Endothelial cell of umbilical vein (primary cell): ENCODE data around the gene PRIM1. TPM values are rescaled to one million over a fixed set of nuclear protein-coding genes. Genes with fewer than 3 reads are reported as not detected.

Source experiments
- BruUV-seq: library from RNA; stranded (reverse); fragments of 400-500 nt; replicated peaks from 2 replicates; lab custom pipeline; 2021; lab: Mats Ljungman, UMichigan
- CTCF ChIA-PET: fragments of 300-600, 350-600 bp; sonication (Branson Sonifier 250); formaldehyde crosslinking; loops from one replicate; lab custom pipeline; 2021; ENCODE audit warnings: antibody characterized with exemption, inconsistent platforms; lab: Charles Lee
- POLR2A ChIA-PET: fragments of 300-600, 350-600 bp; sonication (Branson Sonifier 250); formaldehyde crosslinking; loops from one replicate; lab custom pipeline; 2021; ENCODE audit warnings: antibody characterized with exemption, inconsistent platforms; lab: Charles Lee
- DNase-seq: peaks from one replicate; pipeline ENCODE4 v3.0.0-alpha.2; 2011; ENCODE audit warnings: low read depth, low spot score
- FAIRE-seq: peaks from 2 replicates; lab custom pipeline; 2011; peaks lifted over from hg19 to GRCh38; lab: Jason Lieb, UNC
- H2AFZ ChIP-seq: 2 replicates; pipeline ENCODE4 v1.6.0; 2012; ENCODE audit warnings: low read depth, low read length, control low read depth, inconsistent platforms
- H3K27ac ChIP-seq: 2 replicates; pipeline ENCODE4 v1.5.1; 2011; ENCODE audit warnings: low read depth, mild to moderate bottlenecking, control low read depth, low read length, moderate library complexity; ENCODE audit not compliant: insufficient read depth
- H3K27me3 ChIP-seq, 2 experiments: 2 replicates each; pipeline versions ENCODE4 v1.6.0 to v1.6.1; 2011; ENCODE audit warnings: low read length in 2 of 2, mixed read lengths in 1 of 2; ENCODE audit not compliant: control insufficient read depth in 2 of 2, insufficient read depth in 2 of 2
- H3K36me3 ChIP-seq, 2 experiments: 2 replicates in 1 of 2; 3 replicates in 1 of 2; pipeline ENCODE4 v1.5.1; 2011; ENCODE audit warnings: low read length in 2 of 2, mild to moderate bottlenecking in 1 of 2, moderate library complexity in 1 of 2; ENCODE audit not compliant: control insufficient read depth in 2 of 2, insufficient read depth in 2 of 2; ENCODE audit errors: extremely low read depth in 1 of 2
- H3K4me1 ChIP-seq: 3 replicates; pipeline ENCODE4 v1.5.1; 2011; ENCODE audit warnings: mild to moderate bottlenecking, low read length; ENCODE audit not compliant: control insufficient read depth, insufficient read depth; ENCODE audit errors: extremely low read depth
- H3K4me2 ChIP-seq: 2 replicates; pipeline ENCODE4 v1.6.1; 2011; ENCODE audit warnings: low read length, control low read depth, mixed read lengths; ENCODE audit not compliant: insufficient read depth
- H3K4me3 ChIP-seq, 3 experiments: fragments of 200-600 bp in 1 of 3; sonication (generic), shearing (Covaris generic) in 1 of 3; replicated peaks in 1 of 3; 2 replicates each; pipeline ENCODE4 v1.5.1; 2011 to 2016; ENCODE audit warnings: control low read depth in 3 of 3, low read length in 3 of 3, mild to moderate bottlenecking in 2 of 3, inconsistent platforms in 1 of 3, low read depth in 1 of 3, moderate library complexity in 1 of 3; ENCODE audit not compliant: insufficient read depth in 1 of 3
- H3K79me2 ChIP-seq: 2 replicates; pipeline ENCODE4 v1.6.0; 2012; ENCODE audit warnings: low read length, inconsistent platforms; ENCODE audit not compliant: control insufficient read depth, insufficient read depth
- H3K9ac ChIP-seq: replicated peaks from 2 replicates; pipeline ENCODE3; 2011; ENCODE audit warnings: low read length, control low read depth; ENCODE audit not compliant: insufficient read depth; ENCODE audit errors: extremely low read depth
- H3K9me1 ChIP-seq: replicated peaks from 3 replicates; pipeline ENCODE4 v1.6.0; 2011; ENCODE audit warnings: mild to moderate bottlenecking, low read length; ENCODE audit not compliant: control insufficient read depth, insufficient read depth; ENCODE audit errors: extremely low read depth
- H3K9me3 ChIP-seq: replicated peaks from 2 replicates; pipeline ENCODE4 v1.5.1; 2012; ENCODE audit warnings: low read length, inconsistent platforms; ENCODE audit not compliant: control insufficient read depth, insufficient read depth
- H4K20me1 ChIP-seq: replicated peaks from 2 replicates; pipeline ENCODE3; 2011; ENCODE audit warnings: mild to moderate bottlenecking, low read length; ENCODE audit not compliant: control insufficient read depth, insufficient read depth; ENCODE audit errors: extremely low read depth
- CTCF ChIP-seq, 2 donors: IDR thresholded peaks; 1 replicate in 1 of 2; 2 replicates in 1 of 2; pipeline ENCODE4 v1.5.1; 2011; ENCODE audit warnings: low read length in 2 of 2, mild to moderate bottlenecking in 2 of 2, moderate library complexity in 2 of 2, control low read depth in 1 of 2, inconsistent platforms in 1 of 2, low read depth in 1 of 2; ENCODE audit not compliant: insufficient read depth in 1 of 2; ENCODE audit errors: extremely low read depth in 1 of 2
- EZH2 ChIP-seq: IDR thresholded peaks from 2 replicates; pipeline ENCODE4 v1.6.1; 2012; ENCODE audit warnings: borderline replicate concordance, low read depth, mild to moderate bottlenecking, moderate library complexity, low read length, inconsistent platforms; ENCODE audit not compliant: severe bottlenecking
- FOS ChIP-seq: IDR thresholded peaks from 2 replicates; pipeline ENCODE4 v1.6.1; 2011; ENCODE audit warnings: mild to moderate bottlenecking, low read length, moderate library complexity, borderline replicate concordance; ENCODE audit not compliant: insufficient read depth
- GATA2 ChIP-seq: IDR thresholded peaks from 2 replicates; pipeline ENCODE4 v1.7.0; 2011; ENCODE audit warnings: low read depth, mild to moderate bottlenecking, moderate library complexity, mixed read lengths, low read length; ENCODE audit not compliant: insufficient read length, insufficient read depth
- JUN ChIP-seq: IDR thresholded peaks from 2 replicates; pipeline ENCODE4 v1.6.1; 2011; ENCODE audit warnings: borderline replicate concordance, low read depth; ENCODE audit not compliant: insufficient read length, insufficient read depth
- MAX ChIP-seq: IDR thresholded peaks from 2 replicates; pipeline ENCODE4 v1.6.1; 2011; ENCODE audit not compliant: insufficient read depth, insufficient read length
- MYC ChIP-seq: IDR thresholded peaks from one replicate; pipeline ENCODE4 v1.6.1; 2011; ENCODE audit warnings: mild to moderate bottlenecking, low read depth, low read length
- POLR2A ChIP-seq: IDR thresholded peaks from 2 replicates; pipeline ENCODE4 v1.6.1; 2012; ENCODE audit warnings: low read depth, mild to moderate bottlenecking, control low read depth, low read length
- POLR2AphosphoS5 ChIP-seq: IDR thresholded peaks from 2 replicates; pipeline ENCODE4 v1.6.1; 2012; ENCODE audit warnings: low read depth, mild to moderate bottlenecking, control low read depth, low read length, moderate library complexity; ENCODE audit not compliant: insufficient read depth
- dilution Hi-C: fragments of 300-500 bp; cut with MboI; formaldehyde crosslinking; loops from one replicate; pipeline ENCODE4 v1.15.0; 2019; ENCODE audit warnings: low sequenced_read_pairs; ENCODE audit not compliant: extremely low pct_ligation_motif_present
- intact Hi-C: fragments of 100-400 bp; cut with micrococcal nuclease; formaldehyde crosslinking; loops from one replicate; pipeline ENCODE4 v1.10.0; 2022
- polyA plus RNA-seq, 4 experiments: library from polyadenylated mRNA; depleted of rRNA in 3 of 4; stranded (reverse) in 3 of 4; unstranded in 1 of 4; fragments of >200 nt; gene quantifications; 2 replicates each; pipeline versions ENCODE4 v1.2.1 to v1.2.3, GENCODE V29; 2011 to 2012; ENCODE audit warnings: missing spikeins in 1 of 4
- total RNA-seq: library from RNA; stranded (reverse); gene quantifications from 2 replicates; pipeline ENCODE4 v1.2.3, GENCODE V29; 2021

The PRIM1 gene
- total and polyA plus RNA-seq, 2 donors (not counting 3 experiments of a cell fraction or from before 2014, with no cell fraction given) = 10.9 to 12.1 TPM

GRCh38 chr12:56725723-56726102 lies 26.4 kb downstream of the PRIM1 start:
- Histone ChIP-seq H3K9me3 (no peaks in the 10 kb centered on the region), H3K4me3 (peak overlapping the region; percentile 36 to 90 (median 86)), H2AFZ (peak overlapping the region; percentile 68), H3K79me2 (peaks cover 44% of the 10 kb centered on the region), H3K27ac (peak overlapping the region; percentile 61), H3K27me3 (no peaks in the 10 kb centered on the region), H4K20me1 (peaks cover 7% of the 10 kb centered on the region), H3K4me1 (peaks cover 30% of the 10 kb centered on the region), H3K9me1 (no peaks in the 10 kb centered on the region), H3K9ac (peak overlapping the region; percentile 90), H3K36me3 (peaks cover 0 to 5% of the 10 kb centered on the region in 2 experiments), H3K4me2 (peak overlapping the region; percentile 83)
- TSS peak; percentile 91 for BruUV-seq
- CTCF ChIA-PET = interaction anchor here (0.8 to 1.1 kb wide), 4 partner anchors 9 to 278 kb away, joined by 3 to 8 read pairs (median 4); no protein-coding TSS in a partner anchor
- FAIRE-seq = no peak
- POLR2A ChIA-PET = interaction anchor here (0.8 to 1.9 kb wide), 8 partner anchors 9 to 402 kb away, joined by 3 to 9 read pairs (median 6); partner anchors contain the start of genes ATP5F1B, LRP1, PRIM1 and PTGES3
- intact Hi-C loops (loop anchor here (1.0 to 2.0 kb wide), 4 partner anchors 27 to 89 kb away; partner anchors contain the start of genes PRIM1 and PTGES3), dilution Hi-C loops (no loop called here)
- no peak for DNase-seq
- TF ChIP-seq GATA2 = no peak
- TF ChIP-seq EZH2 = no peak
- TF ChIP-seq CTCF (IDR thresholded peaks at IDR 0.05; ENCODE audit: extremely low read depth in 1 of 2, insufficient read depth in 1 of 2, low read depth in 1 of 2, low read length in 2 of 2) = no peak
- TF ChIP-seq MYC = no peak
- no peak for TF ChIP-seq JUN
- TF ChIP-seq POLR2A = no peak
- no peak for TF ChIP-seq FOS
- no peak for TF ChIP-seq MAX
- no peak for TF ChIP-seq POLR2AphosphoS5
